Liver (tissue), 2 donors: ENCODE measurements around the gene NF1.

Source experiments
- TF ChIP-seq, protein P1 (sequence below): fragments of 150-350 bp; IDR thresholded peaks from 2 replicates; pipeline ENCODE4 v1.5.1; 2017; ENCODE audit warnings: improper control_type of control experiment, low read depth, low read length; ENCODE audit not compliant: missing input control
- TF ChIP-seq, protein P2 (sequence below): IDR thresholded peaks from 2 replicates; pipeline ENCODE4 v1.6.1; 2016; ENCODE audit warnings: antibody characterized with exemption
- TF ChIP-seq, protein P3 (sequence below): IDR thresholded peaks from 2 replicates; pipeline ENCODE4 v1.6.1; 2016; ENCODE audit warnings: antibody characterized with exemption, mild to moderate bottlenecking
- donor health status: healthy.

DNA sequence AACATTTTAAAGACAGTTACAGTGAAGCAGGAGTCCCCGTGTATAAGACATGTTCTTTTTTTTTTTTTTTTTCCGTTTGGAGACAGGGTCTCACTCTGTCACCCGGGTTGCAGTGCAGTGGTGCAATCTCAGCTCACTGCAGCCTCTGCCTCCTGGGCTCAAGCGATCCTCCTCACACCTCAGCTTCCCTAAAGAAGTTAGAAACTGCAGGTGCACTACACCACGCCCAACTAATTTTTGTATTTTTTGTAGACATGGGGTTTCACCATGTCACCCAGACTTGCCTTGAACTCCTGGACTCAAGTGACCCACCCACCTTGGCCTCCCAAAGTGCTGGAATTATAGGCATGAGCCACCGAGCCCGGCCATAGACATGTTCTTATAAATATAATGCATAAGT lies 216.1 kb downstream of the NF1 start:
- TF ChIP-seq, protein P1, sequence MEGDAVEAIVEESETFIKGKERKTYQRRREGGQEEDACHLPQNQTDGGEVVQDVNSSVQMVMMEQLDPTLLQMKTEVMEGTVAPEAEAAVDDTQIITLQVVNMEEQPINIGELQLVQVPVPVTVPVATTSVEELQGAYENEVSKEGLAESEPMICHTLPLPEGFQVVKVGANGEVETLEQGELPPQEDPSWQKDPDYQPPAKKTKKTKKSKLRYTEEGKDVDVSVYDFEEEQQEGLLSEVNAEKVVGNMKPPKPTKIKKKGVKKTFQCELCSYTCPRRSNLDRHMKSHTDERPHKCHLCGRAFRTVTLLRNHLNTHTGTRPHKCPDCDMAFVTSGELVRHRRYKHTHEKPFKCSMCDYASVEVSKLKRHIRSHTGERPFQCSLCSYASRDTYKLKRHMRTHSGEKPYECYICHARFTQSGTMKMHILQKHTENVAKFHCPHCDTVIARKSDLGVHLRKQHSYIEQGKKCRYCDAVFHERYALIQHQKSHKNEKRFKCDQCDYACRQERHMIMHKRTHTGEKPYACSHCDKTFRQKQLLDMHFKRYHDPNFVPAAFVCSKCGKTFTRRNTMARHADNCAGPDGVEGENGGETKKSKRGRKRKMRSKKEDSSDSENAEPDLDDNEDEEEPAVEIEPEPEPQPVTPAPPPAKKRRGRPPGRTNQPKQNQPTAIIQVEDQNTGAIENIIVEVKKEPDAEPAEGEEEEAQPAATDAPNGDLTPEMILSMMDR = no peak
- TF ChIP-seq, protein P2, sequence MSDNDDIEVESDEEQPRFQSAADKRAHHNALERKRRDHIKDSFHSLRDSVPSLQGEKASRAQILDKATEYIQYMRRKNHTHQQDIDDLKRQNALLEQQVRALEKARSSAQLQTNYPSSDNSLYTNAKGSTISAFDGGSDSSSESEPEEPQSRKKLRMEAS = no peak
- TF ChIP-seq, protein P3, sequence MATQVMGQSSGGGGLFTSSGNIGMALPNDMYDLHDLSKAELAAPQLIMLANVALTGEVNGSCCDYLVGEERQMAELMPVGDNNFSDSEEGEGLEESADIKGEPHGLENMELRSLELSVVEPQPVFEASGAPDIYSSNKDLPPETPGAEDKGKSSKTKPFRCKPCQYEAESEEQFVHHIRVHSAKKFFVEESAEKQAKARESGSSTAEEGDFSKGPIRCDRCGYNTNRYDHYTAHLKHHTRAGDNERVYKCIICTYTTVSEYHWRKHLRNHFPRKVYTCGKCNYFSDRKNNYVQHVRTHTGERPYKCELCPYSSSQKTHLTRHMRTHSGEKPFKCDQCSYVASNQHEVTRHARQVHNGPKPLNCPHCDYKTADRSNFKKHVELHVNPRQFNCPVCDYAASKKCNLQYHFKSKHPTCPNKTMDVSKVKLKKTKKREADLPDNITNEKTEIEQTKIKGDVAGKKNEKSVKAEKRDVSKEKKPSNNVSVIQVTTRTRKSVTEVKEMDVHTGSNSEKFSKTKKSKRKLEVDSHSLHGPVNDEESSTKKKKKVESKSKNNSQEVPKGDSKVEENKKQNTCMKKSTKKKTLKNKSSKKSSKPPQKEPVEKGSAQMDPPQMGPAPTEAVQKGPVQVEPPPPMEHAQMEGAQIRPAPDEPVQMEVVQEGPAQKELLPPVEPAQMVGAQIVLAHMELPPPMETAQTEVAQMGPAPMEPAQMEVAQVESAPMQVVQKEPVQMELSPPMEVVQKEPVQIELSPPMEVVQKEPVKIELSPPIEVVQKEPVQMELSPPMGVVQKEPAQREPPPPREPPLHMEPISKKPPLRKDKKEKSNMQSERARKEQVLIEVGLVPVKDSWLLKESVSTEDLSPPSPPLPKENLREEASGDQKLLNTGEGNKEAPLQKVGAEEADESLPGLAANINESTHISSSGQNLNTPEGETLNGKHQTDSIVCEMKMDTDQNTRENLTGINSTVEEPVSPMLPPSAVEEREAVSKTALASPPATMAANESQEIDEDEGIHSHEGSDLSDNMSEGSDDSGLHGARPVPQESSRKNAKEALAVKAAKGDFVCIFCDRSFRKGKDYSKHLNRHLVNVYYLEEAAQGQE = no peak
